NCI-H1417 (cell line): ENCODE data around the gene ATP2A1.

Experiments used
- DNase-seq, 3 experiments: peaks; one replicate each; lab custom pipeline; 2025; lab: John Stamatoyannopoulos, UW

ATP2A1 gene

GRCh38 chr16:28878083-28878926 lies at the start of gene ATP2A1:
TSS of gene ATP2A1 (plus strand) at chr16:28878488. CDS start at chr16:28878672, 184 bp downstream.
- DNase-seq: no peak

- no peak for DNase-seq
These were observed 48.5 kb upstream of the ATP2A1 start for GRCh38 chr16:28829747-28830146.

GRCh38 chr16:28830531-28830930 lies 47.8 kb upstream of the ATP2A1 start:
- DNase-seq: no peak

- DNase-seq: no peak
These were observed 43.9 kb upstream of the ATP2A1 start for GRCh38 chr16:28834349-28834748.

- DNase-seq: no peak
These were observed 43.1 kb upstream of the ATP2A1 start for GRCh38 chr16:28834873-28835863.

GRCh38 chr16:28835864-28836760 lies 42.2 kb upstream of the ATP2A1 start:
- no peak for DNase-seq

GRCh38 chr16:28836761-28837064 lies 41.6 kb upstream of the ATP2A1 start:
- DNase-seq: no peak

- no peak for DNase-seq
These were observed 40.4 kb upstream of the ATP2A1 start for GRCh38 chr16:28837672-28838557.

- DNase-seq: no peak
These were observed 39.8 kb upstream of the ATP2A1 start for GRCh38 chr16:28838558-28838918.

- DNase-seq: no peak
These were observed 39.2 kb upstream of the ATP2A1 start for GRCh38 chr16:28839004-28839639.

GRCh38 chr16:28839899-28840298 lies 38.4 kb upstream of the ATP2A1 start:
- DNase-seq: no peak

GRCh38 chr16:28842696-28843095 lies 35.6 kb upstream of the ATP2A1 start:
- peak in 1 of 3 experiments; percentile 14 for DNase-seq

GRCh38 chr16:28843766-28844165 lies 34.5 kb upstream of the ATP2A1 start:
- DNase-seq: no peak

GRCh38 chr16:28844226-28844885 lies 33.9 kb upstream of the ATP2A1 start:
- peak in 1 of 3 experiments; percentile 18 for DNase-seq

GRCh38 chr16:28845293-28845692 lies 33.0 kb upstream of the ATP2A1 start:
- DNase-seq: no peak

- no peak for DNase-seq
These were observed 32.6 kb upstream of the ATP2A1 start for GRCh38 chr16:28845761-28846079.

GRCh38 chr16:28846080-28846932 lies 32.0 kb upstream of the ATP2A1 start, which contains the start of gene TUFM:
TSS of gene TUFM (minus strand) at chr16:28846348. CDS start at chr16:28846269, 79 bp downstream.
- DNase-seq: peak; percentile 90 to 99 (median 97)

- DNase-seq: peak in 1 of 3 experiments; percentile 38
These were observed 31.4 kb upstream of the ATP2A1 start for GRCh38 chr16:28846933-28847273.

GRCh38 chr16:28858421-28858820 lies 19.9 kb upstream of the ATP2A1 start:
- DNase-seq: no peak
